HepG2 (cell line): ENCODE data around the gene STARD10. TPM values are rescaled to one million over a fixed set of nuclear protein-coding genes. Genes with fewer than 3 reads are reported as not detected.

ENCODE experiments used
- CEBPG ChIP-seq: IDR thresholded peaks from 2 replicates; pipeline ENCODE4 v1.6.1; 2016
- GPBP1L1 ChIP-seq: sonication (generic); formaldehyde crosslinking; IDR thresholded peaks from 2 replicates; pipeline ENCODE4 v1.5.0; 2020; ENCODE audit warnings: mild to moderate bottlenecking, missing genetic modification reagents
- MXD1 ChIP-seq: sonication (generic); formaldehyde crosslinking; IDR thresholded peaks from 2 replicates; pipeline ENCODE4 v1.4.0; 2020; ENCODE audit warnings: mild to moderate bottlenecking, missing genetic modification reagents
- MXD4 ChIP-seq: IDR thresholded peaks from 2 replicates; pipeline ENCODE4 v1.6.1; 2016; ENCODE audit warnings: mild to moderate bottlenecking, missing biosample characterization, missing genetic modification reagents
- NR0B2 ChIP-seq: sonication (generic); formaldehyde crosslinking; IDR thresholded peaks from 2 replicates; pipeline ENCODE4 v1.4.0; 2020; ENCODE audit warnings: mild to moderate bottlenecking, missing genetic modification reagents
- PHF21A ChIP-seq: sonication (generic); formaldehyde crosslinking; IDR thresholded peaks from 2 replicates; pipeline ENCODE4 v1.5.0; 2020; ENCODE audit warnings: mild to moderate bottlenecking, missing genetic modification reagents
- PRDM15 ChIP-seq: sonication (generic); formaldehyde crosslinking; IDR thresholded peaks from 2 replicates; pipeline ENCODE4 v1.4.0; 2020; ENCODE audit warnings: missing genetic modification reagents
- STAT5B ChIP-seq: sonication (generic); formaldehyde crosslinking; IDR thresholded peaks from 2 replicates; pipeline ENCODE4 v1.4.0; 2020; ENCODE audit warnings: missing genetic modification reagents
- ZBTB14 ChIP-seq: sonication (generic); formaldehyde crosslinking; IDR thresholded peaks from 2 replicates; pipeline ENCODE4 v1.4.0; 2020; ENCODE audit warnings: missing genetic modification reagents
- ZMAT5 ChIP-seq: sonication (generic); formaldehyde crosslinking; IDR thresholded peaks from 2 replicates; pipeline ENCODE4 v1.5.0; 2020; ENCODE audit warnings: mild to moderate bottlenecking, low read depth, missing genetic modification reagents, borderline replicate concordance
- ZNF317 ChIP-seq: sonication (generic); formaldehyde crosslinking; IDR thresholded peaks from 2 replicates; pipeline ENCODE4 v1.5.0; 2020; ENCODE audit warnings: mild to moderate bottlenecking, missing genetic modification reagents
- ZNF484 ChIP-seq: sonication (generic); formaldehyde crosslinking; IDR thresholded peaks from 2 replicates; pipeline ENCODE4 v1.5.1; 2020; ENCODE audit warnings: mild to moderate bottlenecking, low read depth, missing genetic modification reagents, borderline replicate concordance
- ZNF558 ChIP-seq: sonication (generic); formaldehyde crosslinking; IDR thresholded peaks from 2 replicates; pipeline ENCODE4 v1.9.0; 2022; ENCODE audit warnings: mild to moderate bottlenecking, missing genetic modification reagents, borderline replicate concordance
- ZNF572 ChIP-seq: sonication (generic); formaldehyde crosslinking; IDR thresholded peaks from 2 replicates; pipeline ENCODE4 v1.5.1; 2020; ENCODE audit warnings: mild to moderate bottlenecking, missing genetic modification reagents
- ZNF670 ChIP-seq: sonication (generic); formaldehyde crosslinking; IDR thresholded peaks from 2 replicates; pipeline ENCODE4 v1.8.0; 2022; ENCODE audit warnings: mild to moderate bottlenecking, missing genetic modification reagents, borderline replicate concordance
- ZNF678 ChIP-seq: sonication (generic); formaldehyde crosslinking; IDR thresholded peaks from 2 replicates; pipeline ENCODE4 v1.4.0; 2020; ENCODE audit warnings: mild to moderate bottlenecking, missing genetic modification reagents
- ZNF720 ChIP-seq: sonication (generic); formaldehyde crosslinking; IDR thresholded peaks from 2 replicates; pipeline ENCODE4 v1.4.0; 2020; ENCODE audit warnings: missing genetic modification reagents
- ZNF784 ChIP-seq: sonication (generic); formaldehyde crosslinking; IDR thresholded peaks from 2 replicates; pipeline ENCODE4 v1.5.1; 2020; ENCODE audit warnings: missing genetic modification reagents, mild to moderate bottlenecking, borderline replicate concordance
- polyA plus RNA-seq, 8 experiments: library from polyadenylated mRNA; depleted of rRNA in 3 of 8; stranded (reverse) in 7 of 8; unstranded in 1 of 8; fragments of >200 nt; fragmentation: Illumina TruSeq in 4 of 8; extraction: Trizol in 4 of 8; gene quantifications; 2 replicates each; pipeline versions ENCODE4 v1.2.1 to v1.2.3, GENCODE V29; 2011 to 2016; ENCODE audit warnings: low read depth in 4 of 8, missing spikeins in 1 of 8, mixed read lengths in 1 of 8; ENCODE audit not compliant: insufficient read depth in 1 of 8
- total RNA-seq, 5 experiments: library from RNA; depleted of rRNA; stranded (reverse); fragments of >200 nt; fragmentation: Illumina TruSeq; extraction: Trizol; gene quantifications; 2 replicates each; pipeline ENCODE4 v1.2.3, GENCODE V29; 2016; ENCODE audit warnings: low read depth in 1 of 5

Gene STARD10
- total and polyA plus RNA-seq, 2 of the 13 experiments (the other 11 are each of a cell fraction or from before 2014, with no cell fraction given), result 260 to 341 TPM

GRCh38 chr11:72782081-72782920 is 11.5 kb downstream of the STARD10 start (continued):
- no peak for TF ChIP-seq ZBTB14
- no peak for TF ChIP-seq ZNF484 (CRISPR knock-in tag)
- TF ChIP-seq ZNF558 (CRISPR knock-in tag), result no peak
- TF ChIP-seq GPBP1L1 (CRISPR knock-in tag), result no peak
- no peak for TF ChIP-seq STAT5B
- 0 out of 2 replicates have a peak, but pooled peaks have one; percentile 21 for TF ChIP-seq ZNF317
- no peak for TF ChIP-seq CEBPG (CRISPR knock-in tag)
- peak; percentile 65 for TF ChIP-seq PRDM15
- 0 out of 2 replicates have a peak, but pooled peaks have one; percentile 59 for TF ChIP-seq MXD1 (CRISPR knock-in tag)
- no peak for TF ChIP-seq MXD4 (CRISPR knock-in tag)
- TF ChIP-seq PHF21A (CRISPR knock-in tag), result 0 out of 2 replicates have a peak, but pooled peaks have one; percentile 64
- TF ChIP-seq ZNF784 (CRISPR knock-in tag), result no peak
- no peak for TF ChIP-seq ZMAT5
- no peak for TF ChIP-seq NR0B2 (CRISPR knock-in tag)
- no peak for TF ChIP-seq ZNF572 (CRISPR knock-in tag)
- no peak for TF ChIP-seq ZNF720 (CRISPR knock-in tag)
- TF ChIP-seq ZNF678, result no peak
- TF ChIP-seq ZNF670, result no peak
